GM18507 (cell line): Measurements from ENCODE around the gene CHFR.

ENCODE experiments used
- DNase-seq: peaks from one replicate; pipeline ENCODE4 v3.0.0; 2011; ENCODE audit warnings: low read depth; ENCODE audit not compliant: insufficient read length; ENCODE audit errors: extremely low spot score
- FAIRE-seq: peaks from 2 replicates; lab custom pipeline; 2011; peaks lifted over from hg19 to GRCh38; lab: Jason Lieb, UNC

The CHFR gene

DNA sequence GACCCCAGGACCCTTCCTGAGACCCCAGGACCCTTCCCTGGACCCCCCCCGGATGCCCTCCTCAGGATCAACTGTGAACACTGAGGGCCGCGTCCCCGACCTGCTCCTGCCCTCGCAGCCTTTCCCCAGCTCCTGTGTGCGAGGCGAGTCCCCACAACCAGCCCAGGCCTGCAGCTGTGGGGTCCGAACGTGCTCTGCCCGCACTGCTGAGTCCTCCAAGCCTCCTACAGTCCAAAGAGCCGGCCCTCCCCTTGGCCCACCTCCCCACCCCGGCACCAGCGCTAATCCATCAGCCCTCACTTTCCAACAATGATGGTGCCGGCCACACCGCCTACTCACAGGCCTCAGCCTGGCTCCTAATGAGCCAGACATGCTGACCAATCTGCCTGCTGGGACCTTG is 99.5 kb downstream of the CHFR start:
- DNase-seq (no peak), FAIRE-seq (no peak)

- no peak for DNase-seq
Measured at GRCh38 chr12:132786192-132786591, 101.2 kb downstream of the CHFR start.

DNA sequence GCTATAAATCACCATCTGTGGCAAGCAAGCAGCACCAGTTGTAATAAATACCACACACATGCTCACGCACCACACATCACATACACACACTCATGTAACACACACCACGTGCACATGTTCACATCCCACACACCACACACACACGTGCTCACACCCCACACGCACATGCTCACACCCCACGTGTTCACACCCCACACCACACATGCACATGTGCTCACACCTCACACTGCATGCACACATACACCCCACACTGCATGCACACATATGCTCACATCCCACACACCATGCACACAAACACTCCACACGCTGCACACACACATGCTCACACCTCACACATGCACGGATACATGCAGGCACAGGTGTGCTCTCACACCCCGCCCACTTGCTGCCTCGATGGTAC is 102.8 kb downstream of the CHFR start:
- no peak for FAIRE-seq
- DNase-seq: no peak

More at GRCh38 chr12:132786192-132786591, 101.2 kb downstream of the CHFR start:
- no peak for FAIRE-seq

DNA sequence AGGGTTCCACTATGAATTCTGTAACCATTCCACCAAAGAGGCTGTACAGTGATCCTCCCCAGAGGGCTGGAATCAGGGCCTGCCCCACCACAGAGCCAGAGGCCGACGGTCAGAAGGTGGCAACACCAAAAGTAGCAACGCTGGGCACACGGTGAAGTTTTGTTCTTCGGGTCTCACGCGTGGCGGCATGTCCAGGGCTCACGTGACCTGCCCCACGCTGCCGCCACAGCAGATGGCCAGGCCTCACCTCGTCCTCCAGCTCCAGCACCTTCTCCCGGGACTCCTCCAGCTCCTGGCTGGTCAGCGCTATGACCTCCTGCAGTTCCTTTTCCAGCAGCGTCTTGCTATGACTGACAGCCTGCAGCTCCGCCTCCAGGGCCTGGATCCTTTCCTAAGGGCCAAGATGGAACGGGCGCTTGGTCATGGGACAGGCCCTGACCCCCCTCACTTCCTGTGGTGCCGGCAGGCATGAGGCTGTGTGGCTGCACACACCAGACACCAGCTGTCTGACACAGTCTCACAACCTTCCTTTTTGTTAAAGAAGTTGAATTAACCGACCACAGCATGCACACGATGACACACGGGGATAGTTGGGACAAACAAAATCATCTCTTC is 103.4 kb downstream of the CHFR start:
- FAIRE-seq (no peak), DNase-seq (no peak)
